Body of pancreas (tissue), 4 donors: ENCODE results near the gene KRT3. TPM values are rescaled to one million over a fixed set of nuclear protein-coding genes. Genes with fewer than 3 reads are reported as not detected.

Experiments used
- ATAC-seq: fragments of 150-250 bp; one replicate; pipeline ENCODE4 v1.9.1; 2016
- DNase-seq, 4 donors: peaks; one replicate each; pipeline ENCODE4 v3.0.0-alpha.2; 2019
- H3K27ac ChIP-seq, 4 donors: fragments of 200-600 bp; sonication (generic); 1 replicate in 3 of 4; 2 replicates in 1 of 4; pipeline versions ENCODE4 v1.5.1 to v1.6.1; 2016 to 2019; ENCODE audit warnings: mild to moderate bottlenecking in 1 of 4, mixed read lengths in 1 of 4, moderate library complexity in 1 of 4
- H3K27me3 ChIP-seq, 2 donors: fragments of 200-600 bp; sonication (generic); one replicate each; pipeline ENCODE4 v1.6.0; 2016; ENCODE audit warnings: mild to moderate bottlenecking in 1 of 2
- H3K36me3 ChIP-seq, 2 donors: fragments of 200-600 bp; sonication (generic); replicated peaks in 1 of 2; 2 replicates each; pipeline ENCODE4 v1.5.1; 2016; ENCODE audit warnings: low read depth in 2 of 2; ENCODE audit not compliant: insufficient read depth in 1 of 2
- H3K4me1 ChIP-seq: fragments of 200-600 bp; sonication (generic); one replicate; pipeline ENCODE4 v1.6.0; 2016
- H3K4me3 ChIP-seq, 2 donors: fragments of 200-600 bp; sonication (generic); 1 replicate in 1 of 2; 2 replicates in 1 of 2; pipeline ENCODE4 v1.5.1; 2016 to 2019
- H3K9me3 ChIP-seq, 3 donors: fragments of 200-600 bp; sonication (generic); 1 replicate in 2 of 3; 2 replicates in 1 of 3; pipeline ENCODE4 v1.5.1; 2016
- CTCF ChIP-seq, 7 experiments: fragments of 450-650 bp in 4 of 7; fragments of 200-600 bp in 3 of 7; sonication (generic) in 3 of 7; IDR thresholded peaks; one replicate each; pipeline ENCODE4 v1.5.1; 2016 to 2019; ENCODE audit warnings: antibody characterized with exemption in 7 of 7
- POLR2A ChIP-seq, 3 donors: fragments of 450-650 bp; IDR thresholded peaks; one replicate each; pipeline ENCODE4 v1.6.1; 2016; ENCODE audit warnings: antibody characterized with exemption in 3 of 3, mild to moderate bottlenecking in 2 of 3
- WGBS, 2 donors: methylation state at CpG; one replicate each; pipeline ENCODE4 v1.1.5; 2017; 5-methylcytosine and 5-hydroxymethylcytosine counted together
- intact Hi-C: fragments of 100-400 bp; cut with DNase I; formaldehyde crosslinking; loops from one replicate; pipeline ENCODE4 v1.15.1; 2023
- total RNA-seq, 2 donors: library from RNA; depleted of rRNA; stranded (reverse); fragments of >200 nt; gene quantifications; one replicate each; pipeline ENCODE4 v1.1.0, GENCODE V29; 2016

KRT3 gene
- total RNA-seq, 2 donors from 2014 or later = not detected

- Histone ChIP-seq H3K4me1 (no peaks in the 10 kb centered on the region), H3K27me3 (no peaks in the 10 kb centered on the region), H3K9me3 (no peaks in the 10 kb centered on the region), H3K36me3 (no peaks in the 10 kb centered on the region), H3K4me3 (no peak overlapping the region), H3K27ac (no peak overlapping the region)
- WGBS, 2 donors = 72 to 89% methylated on average over 5 to 7 of the region's 7 CpGs
- TF ChIP-seq CTCF (IDR thresholded peaks at IDR 0.05) (no peak), POLR2A (IDR thresholded peaks at IDR 0.05) (no peak)
- DNase-seq (no peak), ATAC-seq (no peak)
- intact Hi-C loops = no loop called here
Observed at GRCh38 chr12:52819731-52820510, 24.0 kb upstream of the KRT3 start.

GRCh38 chr12:52818887-52819420 is 23.0 kb upstream of the KRT3 start:
- intact Hi-C loops = no loop called here
- H3K27ac ChIP-seq = no peak overlapping the region
- no peak for DNase-seq
- H3K9me3 ChIP-seq = no peaks in the 10 kb centered on the region
- TF ChIP-seq CTCF (IDR thresholded peaks at IDR 0.05) = no peak
- TF ChIP-seq POLR2A (IDR thresholded peaks at IDR 0.05) = no peak
- H3K4me1 ChIP-seq = peaks cover 7% of the 10 kb centered on the region
- no peaks in the 10 kb centered on the region for H3K27me3 ChIP-seq
- no peaks in the 10 kb centered on the region for H3K36me3 ChIP-seq
- no peak overlapping the region for H3K4me3 ChIP-seq
- WGBS, 2 donors = 50 to 58% methylated on average over 7 of the region's 7 CpGs
- no peak for ATAC-seq

- H3K9me3 ChIP-seq = no peaks in the 10 kb centered on the region
- no peak for TF ChIP-seq CTCF (IDR thresholded peaks at IDR 0.05)
- TF ChIP-seq POLR2A (IDR thresholded peaks at IDR 0.05) = no peak
- 65 to 66% methylated on average over 5 to 7 of the region's 7 CpGs for WGBS, 2 donors
- H3K36me3 ChIP-seq = no peaks in the 10 kb centered on the region
- no peak overlapping the region for H3K4me3 ChIP-seq
- intact Hi-C loops = no loop called here
- no peak overlapping the region for H3K27ac ChIP-seq
- H3K4me1 ChIP-seq = peaks cover 9% of the 10 kb centered on the region
- ATAC-seq = no peak
- DNase-seq = no peak
- H3K27me3 ChIP-seq = no peaks in the 10 kb centered on the region
Observed at GRCh38 chr12:52818388-52818787, 22.5 kb upstream of the KRT3 start.

GRCh38 chr12:52817699-52818238 is 21.9 kb upstream of the KRT3 start:
- Histone ChIP-seq H3K36me3 (no peaks in the 10 kb centered on the region), H3K4me3 (no peak overlapping the region), H3K27ac (no peak overlapping the region), H3K9me3 (no peaks in the 10 kb centered on the region), H3K27me3 (no peaks in the 10 kb centered on the region), H3K4me1 (peaks cover 9% of the 10 kb centered on the region)
- intact Hi-C loops = no loop called here
- 60% methylated on average over 2 of the region's 2 CpGs for WGBS, 2 donors
- TF ChIP-seq POLR2A (IDR thresholded peaks at IDR 0.05) = no peak
- DNase-seq (no peak), ATAC-seq (no peak)

GRCh38 chr12:52817003-52817698 is 21.2 kb upstream of the KRT3 start:
- intact Hi-C loops = no loop called here
- DNase-seq (no peak), ATAC-seq (no peak)
- Histone ChIP-seq H3K27ac (no peak overlapping the region), H3K36me3 (no peaks in the 10 kb centered on the region), H3K9me3 (no peaks in the 10 kb centered on the region), H3K4me3 (no peak overlapping the region), H3K4me1 (peaks cover 9% of the 10 kb centered on the region), H3K27me3 (no peaks in the 10 kb centered on the region)
- 66 to 79% methylated on average over 6 to 8 of the region's 8 CpGs for WGBS, 2 donors
- no peak for TF ChIP-seq CTCF (IDR thresholded peaks at IDR 0.05)
- no peak for TF ChIP-seq POLR2A (IDR thresholded peaks at IDR 0.05)
